RCC 7860 (cell line): ENCODE measurements around the gene ELAVL3.
"Not testable (repeated sequence)": the region's sequence is repeated elsewhere in the genome, so short reads cannot be mapped to it uniquely, and the experiment has no call there.

ENCODE experiments used
- DNase-seq: peaks from one replicate; pipeline ENCODE4 v3.0.0-alpha.2; 2015; ENCODE audit warnings: low spot score
- FAIRE-seq: peaks from 2 replicates; lab custom pipeline; 2012; peaks lifted over from hg19 to GRCh38; lab: Jason Lieb, UNC

ELAVL3 gene

GRCh38 chr19:11489378-11489777 lies 8.5 kb upstream of the ELAVL3 start:
- no peak for FAIRE-seq
- no peak for DNase-seq

DNA sequence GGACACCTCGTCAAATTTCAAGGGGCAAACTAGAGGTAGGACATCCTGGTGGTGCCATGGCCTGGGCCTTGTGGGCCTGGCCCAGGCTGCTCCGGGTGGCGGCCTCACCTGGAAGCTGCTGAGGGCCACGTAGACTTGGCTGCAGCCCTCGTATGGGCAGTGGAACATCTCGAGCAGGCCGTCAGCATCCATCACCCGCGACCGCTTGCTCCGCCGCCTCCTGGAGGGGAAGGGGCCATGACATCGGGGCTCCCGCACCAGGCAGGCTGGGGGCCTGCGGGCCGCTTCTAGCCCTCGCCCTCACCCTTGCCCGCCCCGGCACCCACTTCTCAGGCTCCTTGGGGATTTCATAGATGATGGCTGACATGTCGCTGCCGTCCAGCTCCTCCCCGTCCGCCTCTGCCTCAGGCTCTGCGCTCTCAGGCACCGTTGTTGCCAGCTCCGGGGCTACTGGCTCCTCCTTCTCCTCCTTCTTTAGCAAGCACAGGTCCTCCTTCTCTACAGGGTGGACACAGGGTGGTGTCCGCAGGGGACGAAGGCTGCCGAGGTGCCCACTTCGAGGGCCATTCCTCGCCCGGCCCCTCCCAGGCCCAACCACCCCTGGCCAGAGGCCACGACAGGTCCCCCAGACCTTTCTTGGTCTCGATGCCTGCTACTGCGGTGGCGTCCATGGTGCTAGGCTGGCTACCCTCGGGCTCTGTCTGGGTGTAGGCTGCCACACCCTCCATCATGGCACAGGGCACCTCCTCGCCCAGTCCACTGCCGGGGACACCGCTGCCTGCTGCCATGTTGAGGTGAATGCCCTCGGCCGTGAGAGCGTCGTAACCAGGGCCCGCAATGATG lies 6.0 kb upstream of the ELAVL3 start:
- FAIRE-seq = no peak

GRCh38 chr19:11485245-11485837 lies 4.5 kb upstream of the ELAVL3 start:
- DNase-seq (no peak), FAIRE-seq (no peak)

More for the DNA sequence above, 6.0 kb upstream of the ELAVL3 start:
- no peak for DNase-seq

DNA sequence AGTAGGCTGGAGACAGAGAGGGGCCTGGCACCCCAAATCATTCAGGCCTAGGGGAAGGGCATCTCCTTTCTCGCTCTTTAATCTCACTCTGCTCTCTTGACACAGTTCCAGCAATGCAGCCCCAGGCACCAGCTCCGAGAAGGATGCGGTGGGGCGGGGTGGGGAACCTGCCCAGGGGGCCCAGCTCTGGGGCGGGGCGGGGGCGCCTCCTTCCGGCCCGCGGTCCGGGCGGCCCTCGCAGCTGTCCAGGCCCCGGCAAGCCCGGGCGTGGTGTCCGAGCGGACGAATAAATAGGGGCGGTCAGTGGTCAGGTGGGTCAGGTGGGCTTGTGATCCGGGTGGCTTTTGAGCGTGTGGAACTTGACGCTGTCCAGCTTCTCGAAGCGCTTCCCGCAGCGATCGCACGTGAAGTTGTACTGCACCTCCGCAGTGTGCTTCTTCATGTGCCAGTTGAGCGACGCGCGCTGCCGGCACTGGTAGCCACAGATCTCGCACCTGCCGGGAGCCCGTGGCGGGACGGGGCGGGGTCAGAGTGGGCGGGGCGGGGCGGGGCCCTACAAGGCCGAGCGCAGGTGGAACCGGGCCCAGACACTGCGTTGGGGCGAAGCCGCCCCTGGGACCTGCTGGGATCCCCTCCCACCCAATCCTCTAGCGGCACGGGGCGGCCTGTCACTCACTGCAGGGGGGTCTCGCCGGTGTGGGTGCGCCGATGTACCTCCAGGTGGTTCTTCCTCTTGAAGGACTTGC lies 2.7 kb upstream of the ELAVL3 start:
- DNase-seq (no peak), FAIRE-seq (no peak)

- no peak for FAIRE-seq
- peak; percentile 65 for DNase-seq
Observed at GRCh38 chr19:11482384-11483050, 1.7 kb upstream of the ELAVL3 start.

DNA sequence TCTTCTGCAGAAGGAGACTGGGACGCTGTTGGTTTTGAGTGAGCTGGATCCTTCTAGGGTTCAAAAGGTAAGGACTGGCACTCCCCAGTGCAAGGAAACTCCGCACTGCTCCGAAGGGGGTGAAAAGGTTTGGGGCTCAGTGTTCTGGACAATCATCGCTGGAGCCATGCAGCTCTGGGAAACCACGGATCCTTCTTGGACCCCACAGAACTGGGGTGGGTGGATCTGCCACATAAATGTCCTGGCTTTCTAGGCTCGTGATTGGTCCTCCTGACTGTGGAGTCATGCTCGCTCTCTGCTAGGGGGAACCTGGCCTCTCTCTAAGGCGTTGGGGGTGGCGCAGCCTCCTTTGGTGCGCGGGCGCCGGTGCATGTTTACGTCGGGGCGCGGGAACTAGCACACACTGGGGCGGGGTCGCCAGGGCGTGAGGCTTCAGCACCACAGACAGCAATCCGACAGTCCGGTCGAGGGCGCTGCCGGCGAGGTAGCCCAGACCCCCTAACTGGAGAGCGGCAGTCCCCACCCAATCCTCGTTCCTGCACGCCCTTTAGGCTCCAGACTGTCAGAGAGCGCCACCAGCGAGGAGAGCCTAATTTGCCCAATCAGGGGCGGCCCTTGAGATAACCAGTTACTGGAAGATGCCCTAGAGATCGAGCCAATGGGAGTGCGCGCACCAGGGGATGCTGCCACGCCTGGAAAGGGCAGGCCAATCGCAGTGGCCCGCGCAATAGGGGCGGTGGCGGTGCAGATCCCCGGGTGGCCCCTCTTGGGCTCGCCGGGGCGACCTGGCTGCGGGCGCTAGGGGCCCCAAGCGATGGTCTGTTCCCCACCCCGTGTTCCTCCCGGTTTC lies 913 bp upstream of the ELAVL3 start:
- DNase-seq (peak; percentile 72), FAIRE-seq (peak; percentile 5)

GRCh38 chr19:11479898-11480714 lies 740 bp downstream of the ELAVL3 start:
- DNase-seq (no peak), FAIRE-seq (no peak)

GRCh38 chr19:11479090-11479897 lies 1.6 kb downstream of the ELAVL3 start:
- no peak for FAIRE-seq
- no peak for DNase-seq

- DNase-seq (no peak), FAIRE-seq (no peak)
Observed at GRCh38 chr19:11478167-11479089, 2.4 kb downstream of the ELAVL3 start.

GRCh38 chr19:11475861-11476260 lies 5.0 kb downstream of the ELAVL3 start:
- DNase-seq = no peak
- no peak for FAIRE-seq

GRCh38 chr19:11475343-11475742 lies 5.5 kb downstream of the ELAVL3 start:
- FAIRE-seq = not testable (repeated sequence)

GRCh38 chr19:11473725-11474124 lies 7.1 kb downstream of the ELAVL3 start:
- FAIRE-seq (no peak), DNase-seq (no peak)

More at GRCh38 chr19:11475343-11475742, 5.5 kb downstream of the ELAVL3 start:
- not testable (repeated sequence) for DNase-seq

- not testable (repeated sequence) for FAIRE-seq
Observed at GRCh38 chr19:11468266-11468845, 12.5 kb downstream of the ELAVL3 start.

GRCh38 chr19:11465600-11465999 lies 15.2 kb downstream of the ELAVL3 start:
- FAIRE-seq (no peak), DNase-seq (no peak)

More at GRCh38 chr19:11468266-11468845, 12.5 kb downstream of the ELAVL3 start:
- DNase-seq = not testable (repeated sequence)

- DNase-seq (no peak), FAIRE-seq (no peak)
Observed at GRCh38 chr19:11464333-11465265, 16.2 kb downstream of the ELAVL3 start.

DNA sequence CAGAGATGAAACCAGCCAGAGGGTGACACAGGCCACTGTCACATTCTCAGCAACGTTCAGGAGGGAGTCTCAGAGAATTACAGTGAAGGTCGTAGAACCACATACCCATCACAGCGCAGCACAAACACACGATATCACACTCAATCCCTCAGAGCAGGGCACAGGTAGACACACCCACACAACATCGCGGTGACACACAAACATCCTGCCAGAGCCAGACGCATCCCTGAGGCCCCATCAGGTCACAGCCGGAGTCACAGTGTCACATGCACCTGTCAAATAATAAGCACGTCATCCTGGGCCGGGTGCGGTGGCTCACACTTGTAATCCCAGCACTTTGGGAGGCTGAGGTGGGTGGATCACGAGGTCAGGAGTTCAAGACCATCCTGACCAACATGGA lies 17.5 kb downstream of the ELAVL3 start:
- no peak for FAIRE-seq

More for the DNA sequence above, 17.5 kb downstream of the ELAVL3 start:
- DNase-seq = no peak
